ENCODE results near the gene CDKN1B.

The CDKN1B gene

GRCh38 chr12:12770262-12770661 lies 53.1 kb downstream of the CDKN1B start:
- DNase-seq = no peak
